IMR-90 (cell line): ENCODE data around the gene ROCK1.

ENCODE experiments used
- CEBPB ChIP-seq: IDR thresholded peaks from 2 replicates; pipeline ENCODE4 v1.6.1; 2012; ENCODE audit warnings: low read depth, low read length, improper control_type of control experiment
- MAZ ChIP-seq: IDR thresholded peaks from 2 replicates; pipeline ENCODE4 v1.6.1; 2012; ENCODE audit warnings: low read depth, mild to moderate bottlenecking, low read length, improper control_type of control experiment, moderate library complexity, borderline replicate concordance
- MXI1 ChIP-seq: IDR thresholded peaks from 2 replicates; pipeline ENCODE4 v1.6.1; 2012; ENCODE audit warnings: low read depth, mild to moderate bottlenecking, low read length, moderate library complexity, borderline replicate concordance
- NFE2L2 ChIP-seq: fragments of 150-350 bp; IDR thresholded peaks from 2 replicates; pipeline ENCODE4 v1.6.1; 2016; ENCODE audit warnings: low read depth, mild to moderate bottlenecking, low read length
- POLR2A ChIP-seq: IDR thresholded peaks from 2 replicates; pipeline ENCODE4 v1.6.1; 2012; ENCODE audit warnings: mild to moderate bottlenecking, low read depth, low read length
- RAD21 ChIP-seq: IDR thresholded peaks from 2 replicates; pipeline ENCODE4 v1.6.1; 2012; ENCODE audit warnings: low read length, improper control_type of control experiment
- RFX5 ChIP-seq: IDR thresholded peaks from 2 replicates; pipeline ENCODE4 v1.8.0; 2012; ENCODE audit warnings: low read depth, mild to moderate bottlenecking, low read length, moderate library complexity
- SMC3 ChIP-seq: fragments of 150-350 bp; IDR thresholded peaks from 2 replicates; pipeline ENCODE4 v1.6.1; 2016; ENCODE audit warnings: low read depth, mild to moderate bottlenecking, antibody characterized with exemption, low read length, moderate library complexity
- TF ChIP-seq, protein P1 (sequence below): conservative IDR thresholded peaks from 2 replicates; pipeline ENCODE4 v1.5.1; 2012; ENCODE audit warnings: mild to moderate bottlenecking, low read depth, low read length, improper control_type of control experiment
- TF ChIP-seq, protein P2 (sequence below): fragments of 150-350 bp; IDR thresholded peaks from 2 replicates; pipeline ENCODE4 v1.6.1; 2016; ENCODE audit warnings: low read depth, mild to moderate bottlenecking, low read length, moderate library complexity, borderline replicate concordance

DNA sequence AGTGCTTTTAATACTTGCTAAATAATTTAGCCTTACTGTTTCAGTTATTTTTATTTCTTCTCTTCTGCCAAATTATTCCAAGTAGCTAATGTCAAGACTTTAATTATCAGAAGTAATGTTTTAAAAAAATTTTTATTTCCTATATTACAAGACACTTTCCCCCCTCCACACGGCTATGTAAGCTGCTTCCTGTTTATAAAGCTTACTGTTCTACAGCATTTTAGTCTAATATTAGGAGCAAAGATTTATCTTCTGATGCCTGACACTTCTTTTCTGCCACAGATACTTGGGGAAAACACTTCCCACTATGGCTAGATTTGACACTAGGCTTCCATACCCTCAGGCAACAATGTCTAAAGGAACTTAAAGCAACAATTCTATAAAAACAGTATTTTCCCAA, 62.3 kb downstream of the ROCK1 start:
- TF ChIP-seq POLR2A (no peak), RAD21 (no peak), SMC3 (no peak), MXI1 (no peak), RFX5 (no peak), CEBPB (no peak), NFE2L2 (no peak), MAZ (no peak)
- TF ChIP-seq, protein P1, sequence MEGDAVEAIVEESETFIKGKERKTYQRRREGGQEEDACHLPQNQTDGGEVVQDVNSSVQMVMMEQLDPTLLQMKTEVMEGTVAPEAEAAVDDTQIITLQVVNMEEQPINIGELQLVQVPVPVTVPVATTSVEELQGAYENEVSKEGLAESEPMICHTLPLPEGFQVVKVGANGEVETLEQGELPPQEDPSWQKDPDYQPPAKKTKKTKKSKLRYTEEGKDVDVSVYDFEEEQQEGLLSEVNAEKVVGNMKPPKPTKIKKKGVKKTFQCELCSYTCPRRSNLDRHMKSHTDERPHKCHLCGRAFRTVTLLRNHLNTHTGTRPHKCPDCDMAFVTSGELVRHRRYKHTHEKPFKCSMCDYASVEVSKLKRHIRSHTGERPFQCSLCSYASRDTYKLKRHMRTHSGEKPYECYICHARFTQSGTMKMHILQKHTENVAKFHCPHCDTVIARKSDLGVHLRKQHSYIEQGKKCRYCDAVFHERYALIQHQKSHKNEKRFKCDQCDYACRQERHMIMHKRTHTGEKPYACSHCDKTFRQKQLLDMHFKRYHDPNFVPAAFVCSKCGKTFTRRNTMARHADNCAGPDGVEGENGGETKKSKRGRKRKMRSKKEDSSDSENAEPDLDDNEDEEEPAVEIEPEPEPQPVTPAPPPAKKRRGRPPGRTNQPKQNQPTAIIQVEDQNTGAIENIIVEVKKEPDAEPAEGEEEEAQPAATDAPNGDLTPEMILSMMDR: no peak
- TF ChIP-seq, protein P2, sequence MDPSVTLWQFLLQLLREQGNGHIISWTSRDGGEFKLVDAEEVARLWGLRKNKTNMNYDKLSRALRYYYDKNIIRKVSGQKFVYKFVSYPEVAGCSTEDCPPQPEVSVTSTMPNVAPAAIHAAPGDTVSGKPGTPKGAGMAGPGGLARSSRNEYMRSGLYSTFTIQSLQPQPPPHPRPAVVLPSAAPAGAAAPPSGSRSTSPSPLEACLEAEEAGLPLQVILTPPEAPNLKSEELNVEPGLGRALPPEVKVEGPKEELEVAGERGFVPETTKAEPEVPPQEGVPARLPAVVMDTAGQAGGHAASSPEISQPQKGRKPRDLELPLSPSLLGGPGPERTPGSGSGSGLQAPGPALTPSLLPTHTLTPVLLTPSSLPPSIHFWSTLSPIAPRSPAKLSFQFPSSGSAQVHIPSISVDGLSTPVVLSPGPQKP: no peak
